Ovary (tissue), 3 donors: ENCODE results near the gene PER2.

Experiments
- CTCF ChIP-seq, 3 donors: fragments of 450-650 bp in 2 of 3; fragments of 200-600 bp in 1 of 3; IDR thresholded peaks; one replicate each; pipeline versions ENCODE4 v1.5.1 to v1.8.0; 2016 to 2022; ENCODE audit warnings: antibody characterized with exemption in 3 of 3, mild to moderate bottlenecking in 1 of 3
- EP300 ChIP-seq: sonication (generic); formaldehyde crosslinking; IDR thresholded peaks from one replicate; pipeline ENCODE4 v1.6.1; 2017; ENCODE audit warnings: antibody characterized with exemption
- donor health status: DM: no; HTN: no; CAD: no.

GRCh38 chr2:238313289-238313990, 25.0 kb upstream of the PER2 start:
- TF ChIP-seq CTCF (IDR thresholded peaks at IDR 0.05) = no peak
- TF ChIP-seq EP300 = no peak
